ENCODE results near the gene CGB7.
"Not testable (repeated sequence)": the region's sequence is repeated elsewhere in the genome, so short reads cannot be mapped to it uniquely, and the experiment has no call there.

CGB7 gene

GRCh38 chr19:49031642-49032301 lies 25.8 kb downstream of the CGB7 start, which contains the start of gene CGB2:
TSS of gene CGB2 (plus strand) at chr19:49031890. CDS start at chr19:49032096, 206 bp downstream.
- not testable (repeated sequence) for H3K9me2 ChIP-seq (replicated peaks; ENCODE audit: control insufficient read depth, low read length); H3K36me3 ChIP-seq (ENCODE audit: control insufficient read depth, low read length); H3K4me1 ChIP-seq (ENCODE audit: control insufficient read depth, low read length); H3K27me3 ChIP-seq (ENCODE audit: control insufficient read depth, low read length); H3K27ac ChIP-seq (ENCODE audit: low read depth, low read length); H4K20me1 ChIP-seq (ENCODE audit: control insufficient read depth, insufficient read depth, low read depth, low read length); H3K4me3 ChIP-seq (ENCODE audit: low read length); H3K79me2 ChIP-seq (ENCODE audit: control insufficient read depth, low read length); H3K9me3 ChIP-seq (ENCODE audit: control insufficient read depth, insufficient read depth, low read length); H3K4me2 ChIP-seq (ENCODE audit: low read length); H3F3A ChIP-seq (ENCODE audit: control insufficient read depth, insufficient read depth)
- peak; percentile 72 for TF ChIP-seq CTCF (IDR thresholded peaks at IDR 0.05; ENCODE audit: low read depth, low read length, poor library complexity, severe bottlenecking)

- not testable (repeated sequence) for H3K4me2 ChIP-seq (ENCODE audit: low read length); H3K9me3 ChIP-seq (ENCODE audit: control insufficient read depth, insufficient read depth, low read length); H3F3A ChIP-seq (ENCODE audit: control insufficient read depth, insufficient read depth); H3K36me3 ChIP-seq (ENCODE audit: control insufficient read depth, low read length); H3K4me1 ChIP-seq (ENCODE audit: control insufficient read depth, low read length); H3K79me2 ChIP-seq (ENCODE audit: control insufficient read depth, low read length); H4K20me1 ChIP-seq (ENCODE audit: control insufficient read depth, insufficient read depth, low read depth, low read length); H3K4me3 ChIP-seq (ENCODE audit: low read length); H3K27ac ChIP-seq (ENCODE audit: low read depth, low read length); H3K27me3 ChIP-seq (ENCODE audit: control insufficient read depth, low read length); H3K9me2 ChIP-seq (replicated peaks; ENCODE audit: control insufficient read depth, low read length)
Measured at GRCh38 chr19:49030323-49030722, 27.2 kb downstream of the CGB7 start.

- not testable (repeated sequence) for H3K4me2 ChIP-seq (ENCODE audit: low read length)
Measured at GRCh38 chr19:49029749-49030148, 27.8 kb downstream of the CGB7 start.

DNA sequence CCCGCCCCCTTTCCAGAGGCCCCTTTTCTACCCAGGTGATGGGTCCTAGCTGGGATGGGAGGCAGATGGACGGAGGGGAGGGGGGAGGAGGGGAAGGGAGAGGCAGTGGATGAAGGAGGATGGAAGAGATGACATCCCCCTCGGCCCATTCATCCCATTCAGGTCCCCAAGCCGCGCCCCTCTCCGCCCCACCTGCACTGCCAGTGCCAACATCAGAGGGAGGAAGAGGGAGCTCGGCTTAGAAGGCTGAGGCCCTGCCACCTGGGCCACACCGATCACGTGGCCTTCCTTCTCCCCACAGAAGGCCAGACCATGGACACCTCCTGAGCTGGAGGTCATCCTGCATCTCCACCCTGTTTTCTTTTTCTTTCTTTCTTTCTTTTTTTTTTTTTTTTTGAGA lies 28.9 kb downstream of the CGB7 start:
- not testable (repeated sequence) for H3K27me3 ChIP-seq (ENCODE audit: control insufficient read depth, low read length); H4K20me1 ChIP-seq (ENCODE audit: control insufficient read depth, insufficient read depth, low read depth, low read length); H3K79me2 ChIP-seq (ENCODE audit: control insufficient read depth, low read length); H3K36me3 ChIP-seq (ENCODE audit: control insufficient read depth, low read length); H3K4me1 ChIP-seq (ENCODE audit: control insufficient read depth, low read length); H3F3A ChIP-seq (ENCODE audit: control insufficient read depth, insufficient read depth); H3K9me3 ChIP-seq (ENCODE audit: control insufficient read depth, insufficient read depth, low read length); H3K27ac ChIP-seq (ENCODE audit: low read depth, low read length); H3K4me2 ChIP-seq (ENCODE audit: low read length); H3K9me2 ChIP-seq (replicated peaks; ENCODE audit: control insufficient read depth, low read length); H3K4me3 ChIP-seq (ENCODE audit: low read length)

More at GRCh38 chr19:49029749-49030148, 27.8 kb downstream of the CGB7 start:
- not testable (repeated sequence) for H3F3A ChIP-seq (ENCODE audit: control insufficient read depth, insufficient read depth); H3K36me3 ChIP-seq (ENCODE audit: control insufficient read depth, low read length); H3K4me3 ChIP-seq (ENCODE audit: low read length); H3K79me2 ChIP-seq (ENCODE audit: control insufficient read depth, low read length); H3K9me2 ChIP-seq (replicated peaks; ENCODE audit: control insufficient read depth, low read length); H3K27ac ChIP-seq (ENCODE audit: low read depth, low read length); H3K27me3 ChIP-seq (ENCODE audit: control insufficient read depth, low read length); H3K9me3 ChIP-seq (ENCODE audit: control insufficient read depth, insufficient read depth, low read length); H4K20me1 ChIP-seq (ENCODE audit: control insufficient read depth, insufficient read depth, low read depth, low read length); H3K4me1 ChIP-seq (ENCODE audit: control insufficient read depth, low read length)

DNA sequence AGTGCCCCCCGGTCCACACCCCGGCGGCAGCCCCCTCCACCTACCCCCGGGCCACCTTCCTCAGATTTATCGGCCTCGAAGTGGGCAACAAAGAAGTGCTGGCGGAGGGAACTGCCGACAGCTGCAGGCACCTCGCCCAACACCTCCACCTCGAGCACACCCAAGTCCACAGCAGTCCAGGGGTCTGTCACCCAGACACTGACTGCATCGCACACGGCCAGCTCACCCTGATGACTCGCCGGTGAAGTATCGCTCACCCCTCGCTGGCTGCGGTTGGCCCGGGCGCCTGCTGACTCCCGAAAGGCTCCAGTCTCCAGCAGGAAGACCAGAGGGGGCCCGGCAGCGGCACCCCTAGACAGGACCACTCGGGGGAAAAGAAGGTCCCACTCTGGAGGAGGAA lies 31.9 kb downstream of the CGB7 start:
- H4K20me1 ChIP-seq (ENCODE audit: control insufficient read depth, insufficient read depth, low read depth, low read length); H3K36me3 ChIP-seq (ENCODE audit: control insufficient read depth, low read length); H3K4me3 ChIP-seq (ENCODE audit: low read length); H3K27ac ChIP-seq (ENCODE audit: low read depth, low read length); H3K4me2 ChIP-seq (ENCODE audit: low read length); H3F3A ChIP-seq (ENCODE audit: control insufficient read depth, insufficient read depth); H3K27me3 ChIP-seq (ENCODE audit: control insufficient read depth, low read length); H3K9me2 ChIP-seq (replicated peaks; ENCODE audit: control insufficient read depth, low read length); H3K79me2 ChIP-seq (ENCODE audit: control insufficient read depth, low read length); H3K9me3 ChIP-seq (ENCODE audit: control insufficient read depth, insufficient read depth, low read length): not testable (repeated sequence)
- peaks cover 11% of the 10 kb centered on the region for H3K4me1 ChIP-seq (ENCODE audit: control insufficient read depth, low read length)

DNA sequence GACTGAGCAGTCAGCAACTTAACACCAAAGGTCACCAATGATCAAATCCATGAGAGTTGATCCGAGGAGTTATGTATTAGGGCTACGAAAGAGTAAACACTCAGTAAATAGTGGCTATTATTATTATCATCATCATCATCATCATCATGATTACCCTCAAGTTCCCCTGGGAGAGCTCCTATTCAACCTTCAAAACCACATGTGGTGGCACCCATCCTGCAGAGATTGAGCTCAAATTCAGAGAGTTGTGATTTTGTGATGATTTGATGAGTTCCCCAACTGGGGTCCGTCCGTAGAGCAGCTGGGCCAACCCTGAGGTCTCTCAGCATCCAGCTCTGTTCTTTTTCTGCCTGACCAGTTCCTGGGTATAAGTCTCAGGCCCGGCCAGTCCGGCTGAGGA lies 32.5 kb downstream of the CGB7 start:
- not testable (repeated sequence) for H3F3A ChIP-seq (ENCODE audit: control insufficient read depth, insufficient read depth); H3K36me3 ChIP-seq (ENCODE audit: control insufficient read depth, low read length); H3K27ac ChIP-seq (ENCODE audit: low read depth, low read length); H3K9me3 ChIP-seq (ENCODE audit: control insufficient read depth, insufficient read depth, low read length); H3K4me3 ChIP-seq (ENCODE audit: low read length); H3K9me2 ChIP-seq (replicated peaks; ENCODE audit: control insufficient read depth, low read length); H3K79me2 ChIP-seq (ENCODE audit: control insufficient read depth, low read length); H3K27me3 ChIP-seq (ENCODE audit: control insufficient read depth, low read length); H4K20me1 ChIP-seq (ENCODE audit: control insufficient read depth, insufficient read depth, low read depth, low read length); H3K4me2 ChIP-seq (ENCODE audit: low read length)
- H3K4me1 ChIP-seq (ENCODE audit: control insufficient read depth, low read length) = peaks cover 16% of the 10 kb centered on the region

DNA sequence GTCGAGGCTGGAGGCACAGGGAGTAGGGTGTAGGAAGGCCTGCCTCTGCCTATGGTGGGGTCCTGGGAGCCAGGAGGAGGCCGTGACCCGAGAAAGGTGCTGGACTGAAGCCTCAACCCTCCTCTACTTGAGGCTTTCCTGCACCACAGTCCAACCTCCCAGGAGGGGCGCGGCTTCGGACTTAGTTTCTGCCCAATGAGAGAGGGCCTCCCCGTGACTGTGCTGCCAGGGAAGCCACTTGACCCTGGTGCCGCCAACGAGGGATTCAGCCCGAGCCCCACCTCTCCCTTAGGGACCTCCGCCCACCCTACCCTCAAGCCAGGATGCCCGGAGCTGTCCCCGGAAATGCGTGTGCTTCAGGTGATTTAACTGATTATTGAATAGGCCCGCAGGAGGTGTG lies 33.3 kb downstream of the CGB7 start, which contains the start of gene CGB3:
Gene CGB3, minus strand, starts transcription at position 101 of the 400 bp plus-strand sequence. CDS start 362 bp downstream, outside the sequence.
- not testable (repeated sequence) for H3K4me2 ChIP-seq (ENCODE audit: low read length); H3K9me3 ChIP-seq (ENCODE audit: control insufficient read depth, insufficient read depth, low read length); H4K20me1 ChIP-seq (ENCODE audit: control insufficient read depth, insufficient read depth, low read depth, low read length); H3K27me3 ChIP-seq (ENCODE audit: control insufficient read depth, low read length); H3K36me3 ChIP-seq (ENCODE audit: control insufficient read depth, low read length); H3K4me3 ChIP-seq (ENCODE audit: low read length); H3K9me2 ChIP-seq (replicated peaks; ENCODE audit: control insufficient read depth, low read length); H3F3A ChIP-seq (ENCODE audit: control insufficient read depth, insufficient read depth); H3K79me2 ChIP-seq (ENCODE audit: control insufficient read depth, low read length); H3K27ac ChIP-seq (ENCODE audit: low read depth, low read length)
- H3K4me1 ChIP-seq (ENCODE audit: control insufficient read depth, low read length) = peaks cover 23% of the 10 kb centered on the region

Data from DOHH2 (cell line).